GM21367 (cell line): ENCODE results near the gene CCDC24.

Experiments
- ATAC-seq: cut with Tn5 transposase; IDR thresholded peaks from one replicate; pipeline ENCODE4 v1.9.1; 2021; ENCODE audit not compliant: unreplicated experiment

Gene CCDC24

DNA sequence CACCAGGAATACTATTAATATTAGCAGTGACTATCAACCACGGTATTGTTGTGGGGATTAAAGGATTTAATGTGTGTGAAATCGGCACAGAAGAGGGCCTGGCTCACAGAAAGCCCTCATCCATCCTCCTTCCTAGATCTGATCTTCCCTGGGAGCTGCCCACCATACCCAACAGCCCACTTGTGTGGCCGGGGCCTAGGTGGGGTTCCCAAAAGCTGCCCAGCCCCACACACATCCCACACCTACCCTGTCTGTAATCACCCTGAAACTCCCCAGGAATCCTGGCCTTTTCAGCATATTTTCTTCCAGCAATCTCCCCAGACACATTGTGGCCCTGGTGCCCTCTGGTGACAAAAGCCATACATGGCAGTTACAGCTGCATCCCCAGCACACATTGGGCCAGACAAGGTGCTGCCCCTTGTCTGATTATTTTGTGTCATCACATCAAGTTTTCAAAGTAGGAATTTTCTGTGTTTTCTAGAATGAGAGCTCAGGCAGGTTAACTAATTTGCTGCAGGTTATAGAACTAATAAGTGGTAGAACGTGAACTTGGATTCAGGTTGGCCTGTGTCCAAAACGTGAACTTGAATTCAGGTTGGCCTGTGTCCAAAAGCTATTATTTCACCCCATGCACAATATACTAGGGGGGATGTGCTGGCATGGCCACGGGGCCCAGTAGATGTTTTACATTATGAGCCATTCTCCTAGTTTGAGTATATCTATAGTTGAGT lies 45.2 kb downstream of the CCDC24 start:
- ATAC-seq: no peak

DNA sequence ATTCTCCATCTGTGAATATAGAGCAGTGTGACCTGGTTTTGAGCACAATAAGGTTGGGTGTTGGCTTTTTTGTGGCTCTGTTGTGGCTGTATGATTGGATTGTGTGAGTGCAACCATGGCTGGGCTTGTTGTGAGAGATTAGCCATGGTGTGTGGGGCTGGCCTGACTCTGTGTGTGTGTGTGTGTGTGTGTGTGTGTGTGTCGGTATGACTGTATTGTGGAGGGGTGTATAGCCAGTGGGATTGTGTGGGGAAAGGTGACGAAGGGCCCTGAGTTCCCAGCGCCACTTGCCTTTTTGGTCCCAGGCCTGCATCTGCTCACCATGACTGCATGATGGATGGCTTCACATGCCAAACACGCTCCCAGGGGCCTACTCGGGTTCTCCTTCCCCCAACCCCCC lies 45.8 kb downstream of the CCDC24 start:
- ATAC-seq: no peak

- ATAC-seq: no peak
Observed at GRCh38 chr1:44038876-44039657, 47.7 kb downstream of the CCDC24 start.

- no peak for ATAC-seq
Observed at GRCh38 chr1:44040418-44040817, 49.0 kb downstream of the CCDC24 start.

DNA sequence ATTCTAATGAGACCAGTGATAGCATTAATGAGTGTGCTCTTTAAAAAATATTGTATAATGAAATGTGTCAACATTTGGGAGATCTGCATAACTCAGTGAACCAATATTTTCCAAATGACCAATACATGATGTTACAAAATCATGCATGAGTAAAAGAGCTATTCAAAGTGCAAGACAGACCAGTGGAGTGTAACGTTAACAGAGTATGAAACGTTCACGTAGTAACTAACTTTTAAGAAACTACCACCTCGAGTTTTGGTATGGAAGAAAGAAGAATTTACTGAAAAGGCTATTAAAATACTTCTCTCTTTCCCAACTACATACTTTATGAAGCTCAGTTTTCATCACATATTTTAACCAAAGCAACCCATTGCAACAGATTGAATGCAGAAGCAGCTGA lies 49.4 kb downstream of the CCDC24 start:
- no peak for ATAC-seq

DNA sequence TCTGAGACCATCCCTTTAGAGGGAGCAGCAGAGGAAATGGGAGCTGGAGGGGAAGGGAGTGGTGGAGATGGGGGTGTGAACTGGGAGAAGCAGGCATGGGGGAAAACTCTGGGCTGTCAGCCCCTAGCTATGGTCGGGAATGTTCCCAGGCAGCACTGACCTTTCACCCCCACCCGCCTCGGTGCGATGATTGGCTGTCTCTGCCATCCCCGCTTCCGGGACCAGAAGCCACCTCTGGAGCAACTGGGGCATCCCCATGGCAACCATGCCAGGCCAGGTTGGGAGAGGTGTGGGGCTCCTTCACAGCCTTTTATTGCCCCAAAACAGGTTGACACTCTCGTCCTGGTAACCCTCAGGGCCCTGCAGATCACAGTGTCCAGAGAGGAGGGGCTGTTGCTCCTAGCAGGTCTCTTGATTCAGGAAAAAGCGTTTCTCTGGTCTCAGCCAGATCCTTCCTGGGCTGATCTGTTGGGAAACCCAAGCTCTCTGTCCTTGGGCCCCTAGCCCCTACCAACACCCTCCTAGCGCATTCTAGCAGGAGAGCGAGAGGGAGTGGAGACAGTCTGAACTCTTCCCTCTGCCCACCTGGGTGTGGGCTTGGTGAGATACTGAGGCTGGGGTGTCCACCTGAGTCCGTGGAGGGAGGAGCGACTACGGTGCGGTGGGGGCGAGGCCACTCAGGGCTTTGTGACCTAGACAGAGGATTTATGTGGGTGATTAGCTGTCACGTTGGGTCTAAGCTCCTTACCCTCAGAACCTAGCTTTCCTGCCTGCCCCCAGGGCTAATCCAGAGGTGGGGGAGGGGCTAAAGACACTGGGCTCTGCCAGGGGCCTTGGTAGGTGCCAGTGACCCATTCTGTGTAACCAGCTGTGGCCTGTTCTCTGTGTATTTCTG lies 52.0 kb downstream of the CCDC24 start:
- ATAC-seq: no peak

DNA sequence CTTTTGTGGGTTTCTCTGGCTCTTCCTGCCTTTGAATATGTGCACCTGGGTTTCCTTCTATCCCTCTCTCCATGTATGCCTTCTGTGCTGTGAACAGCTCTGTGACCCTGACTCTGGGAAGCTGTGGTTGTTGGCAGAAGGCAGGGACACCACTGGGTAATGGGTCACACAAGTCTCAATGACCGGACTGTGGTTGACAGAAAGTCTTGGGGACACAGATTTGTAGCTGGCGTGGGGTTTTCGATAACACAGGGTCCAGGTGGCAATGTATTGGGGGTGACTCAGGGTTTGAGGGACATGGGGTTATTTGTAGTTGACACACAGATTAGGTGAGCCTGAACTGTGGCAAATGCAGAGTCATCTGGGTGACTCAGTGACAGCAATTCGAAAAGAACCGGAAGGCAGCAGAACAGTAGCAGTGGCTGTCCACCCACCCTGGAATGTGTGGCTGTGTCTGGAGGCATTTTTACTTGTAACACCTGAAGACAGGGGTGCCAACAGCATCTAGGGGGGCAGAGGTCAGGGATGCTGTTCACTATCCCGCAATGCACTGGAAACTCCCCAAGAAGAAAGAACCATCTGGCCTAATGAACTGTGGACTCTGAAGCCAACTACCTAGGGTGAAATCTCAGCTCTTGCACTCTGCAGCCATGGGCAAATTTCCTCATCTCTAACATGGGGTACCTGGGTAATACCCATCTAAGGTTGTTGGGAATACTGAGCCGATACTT lies 52.8 kb downstream of the CCDC24 start:
- no peak for ATAC-seq

DNA sequence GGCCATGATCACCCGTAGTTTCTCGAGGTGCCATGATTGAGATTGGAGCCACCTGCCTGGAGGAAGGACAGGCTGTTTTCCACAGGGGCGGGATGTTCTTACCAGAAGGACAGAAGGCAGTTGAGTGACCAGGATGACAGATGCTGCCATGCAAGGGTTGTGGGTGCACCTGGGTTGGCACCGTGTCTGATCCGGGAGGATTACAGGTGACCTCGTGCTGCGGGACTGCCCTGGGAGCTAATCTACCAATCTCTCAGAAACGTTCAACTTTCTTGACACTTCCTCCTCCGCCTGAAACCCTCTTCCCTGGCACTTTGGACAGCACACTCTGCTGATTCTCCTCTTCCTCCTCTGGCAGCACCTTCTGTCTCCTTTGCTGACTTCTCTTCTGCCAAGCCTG lies 53.7 kb downstream of the CCDC24 start:
- ATAC-seq: no peak
